SK-N-SH (cell line): ENCODE measurements around the gene PMP22. TPM values are rescaled to one million over a fixed set of nuclear protein-coding genes. Genes with fewer than 3 reads are reported as not detected.

ENCODE experiments used
- CTCF ChIA-PET: fragments of 300-600, 350-600 bp; formaldehyde crosslinking; extraction: SDS; loops from one replicate; lab custom pipeline; 2021; lab: Yijun Ruan, JAX
- POLR2A ChIA-PET: fragments of 350-600 bp; sonication (Branson Sonifier 250); formaldehyde crosslinking; extraction: SDS; loops from one replicate; lab custom pipeline; 2020; ENCODE audit warnings: antibody characterized with exemption, inconsistent platforms; lab: Yijun Ruan, JAX
- DNase-seq: peaks from one replicate; pipeline ENCODE4 v3.0.0; 2012
- H2AFZ ChIP-seq: fragments of 200-600 bp; sonication (generic); 2 replicates; pipeline ENCODE4 v1.8.1; 2016; ENCODE audit warnings: antibody characterized with exemption, mild to moderate bottlenecking, low read depth
- H3F3A ChIP-seq: fragments of 200-600 bp; sonication (generic); replicated peaks from 2 replicates; pipeline ENCODE3; 2016; ENCODE audit warnings: antibody characterized with exemption, mild to moderate bottlenecking; ENCODE audit not compliant: insufficient read depth
- H3K27ac ChIP-seq, 2 experiments: fragments of 200-500 bp in 1 of 2; fragments of 200-600 bp in 1 of 2; sonication (Bioruptor generic) in 1 of 2; sonication (generic), shearing (Covaris generic) in 1 of 2; 2 replicates each; pipeline versions ENCODE4 v1.5.1 to v1.6.1; 2014 to 2016; ENCODE audit warnings: low read depth in 2 of 2, inconsistent platforms in 1 of 2, low read length in 1 of 2, mild to moderate bottlenecking in 1 of 2, mixed read lengths in 1 of 2
- H3K27me3 ChIP-seq: fragments of 200-600 bp; sonication (generic), shearing (Covaris generic); 2 replicates; pipeline ENCODE4 v1.6.1; 2016; ENCODE audit warnings: mixed run types; ENCODE audit not compliant: insufficient read depth
- H3K36me3 ChIP-seq, 2 experiments: fragments of 200-500 bp in 1 of 2; fragments of 200-600 bp in 1 of 2; sonication (Bioruptor generic) in 1 of 2; sonication (generic) in 1 of 2; replicated peaks in 1 of 2; 2 replicates each; pipeline versions ENCODE3 to v1.5.1; 2014 to 2016; ENCODE audit warnings: low read length in 1 of 2, mild to moderate bottlenecking in 1 of 2; ENCODE audit not compliant: insufficient read depth in 2 of 2, control insufficient read depth in 1 of 2
- H3K4me1 ChIP-seq, 2 experiments: fragments of 200-500 bp in 1 of 2; fragments of 200-600 bp in 1 of 2; sonication (Bioruptor generic) in 1 of 2; sonication (generic), shearing (Covaris generic) in 1 of 2; 2 replicates each; pipeline versions ENCODE4 v1.5.1 to v1.6.1; 2014 to 2016; ENCODE audit warnings: low read depth in 1 of 2, low read length in 1 of 2, mixed run types in 1 of 2; ENCODE audit not compliant: insufficient read depth in 2 of 2, control insufficient read depth in 1 of 2
- H3K4me2 ChIP-seq: fragments of 200-600 bp; sonication (generic), shearing (Covaris generic); 2 replicates; pipeline ENCODE4 v1.6.1; 2017; ENCODE audit warnings: mixed run types
- H3K4me3 ChIP-seq, 2 experiments: fragments of 200-500 bp in 1 of 2; fragments of 200-600 bp in 1 of 2; sonication (Bioruptor generic) in 1 of 2; sonication (generic), shearing (Covaris generic) in 1 of 2; 2 replicates each; pipeline versions ENCODE4 v1.5.1 to v1.8.1; 2014 to 2016; ENCODE audit warnings: low read depth in 2 of 2, inconsistent platforms in 1 of 2, low read length in 1 of 2, mild to moderate bottlenecking in 1 of 2, mixed read lengths in 1 of 2, moderate library complexity in 1 of 2
- H3K79me2 ChIP-seq: fragments of 200-600 bp; sonication (generic); 2 replicates; pipeline ENCODE4 v1.8.1; 2017; ENCODE audit warnings: mild to moderate bottlenecking; ENCODE audit not compliant: insufficient read depth
- H3K9ac ChIP-seq: fragments of 200-600 bp; sonication (generic); 2 replicates; pipeline ENCODE4 v1.6.1; 2017; ENCODE audit warnings: mixed run types
- H3K9me2 ChIP-seq: fragments of 200-600 bp; sonication (generic); 2 replicates; pipeline ENCODE4 v1.6.1; 2017; ENCODE audit warnings: mixed run types
- H3K9me3 ChIP-seq: fragments of 200-600 bp; sonication (generic); 2 replicates; pipeline ENCODE4 v1.6.1; 2017; ENCODE audit warnings: mixed run types, mild to moderate bottlenecking, moderate library complexity
- H4K20me1 ChIP-seq: fragments of 200-600 bp; sonication (generic); 2 replicates; pipeline ENCODE4 v1.6.1; 2017; ENCODE audit warnings: mild to moderate bottlenecking, mixed run types; ENCODE audit not compliant: insufficient read depth
- CHD2 ChIP-seq: fragments of 150-350 bp; IDR thresholded peaks from 2 replicates; pipeline ENCODE4 v1.6.1; 2018; ENCODE audit warnings: low read length; ENCODE audit not compliant: partially characterized antibody
- ELF1 ChIP-seq: IDR thresholded peaks from 2 replicates; pipeline ENCODE4 v1.4.0; 2012
- EZH2phosphoT487 ChIP-seq: fragments of 200-600 bp; sonication (generic); IDR thresholded peaks from 2 replicates; pipeline ENCODE4 v1.6.1; 2017; ENCODE audit warnings: low read depth, mixed run types, mild to moderate bottlenecking, antibody characterized with exemption, moderate library complexity, borderline replicate concordance
- FOXJ3 ChIP-seq: sonication (generic); formaldehyde crosslinking; IDR thresholded peaks from 2 replicates; pipeline ENCODE4 v1.5.1; 2020; ENCODE audit warnings: mild to moderate bottlenecking, missing genetic modification reagents
- FOXM1 ChIP-seq: IDR thresholded peaks from 2 replicates; pipeline ENCODE4 v1.4.0; 2012; ENCODE audit warnings: low read depth, mild to moderate bottlenecking
- MAX ChIP-seq: IDR thresholded peaks from 2 replicates; pipeline ENCODE4 v1.4.0; 2012; ENCODE audit warnings: low read depth
- MEF2A ChIP-seq: IDR thresholded peaks from 2 replicates; pipeline ENCODE4 v1.4.0; 2012; ENCODE audit warnings: low read depth, borderline replicate concordance
- MXI1 ChIP-seq: IDR thresholded peaks from 2 replicates; pipeline ENCODE4 v1.6.1; 2012; ENCODE audit warnings: mild to moderate bottlenecking, low read depth, low read length, improper control_type of control experiment
- NFIC ChIP-seq: IDR thresholded peaks from 2 replicates; pipeline ENCODE4 v1.4.0; 2012; ENCODE audit warnings: borderline replicate concordance
- PBX3 ChIP-seq: IDR thresholded peaks from 2 replicates; pipeline ENCODE4; 2012
- RCOR1 ChIP-seq: fragments of 150-350 bp; IDR thresholded peaks from 2 replicates; pipeline ENCODE4 v1.6.1; 2017; ENCODE audit warnings: antibody characterized with exemption, low read length
- REST ChIP-seq: IDR thresholded peaks from 2 replicates; pipeline ENCODE4 v1.6.1; 2012; ENCODE audit warnings: mild to moderate bottlenecking, low read depth, low read length, moderate library complexity
- RFX5 ChIP-seq: IDR thresholded peaks from 2 replicates; pipeline ENCODE4 v1.6.1; 2012; ENCODE audit warnings: mild to moderate bottlenecking, improper control_type of control experiment, low read length
- RXRA ChIP-seq: IDR thresholded peaks from 2 replicates; pipeline ENCODE4 v1.4.0; 2012; ENCODE audit warnings: low read depth, mild to moderate bottlenecking, borderline replicate concordance
- SIN3A ChIP-seq: IDR thresholded peaks from 2 replicates; pipeline ENCODE4 v1.6.1; 2012; ENCODE audit warnings: low read depth, mild to moderate bottlenecking, low read length, moderate library complexity, borderline replicate concordance
- SMC3 ChIP-seq: IDR thresholded peaks from 2 replicates; pipeline ENCODE4 v1.6.1; 2012; ENCODE audit warnings: low read depth, low read length, improper control_type of control experiment
- TAF1 ChIP-seq: IDR thresholded peaks from 2 replicates; pipeline ENCODE4 v1.6.1; 2012; ENCODE audit warnings: low read depth, mild to moderate bottlenecking, low read length, moderate library complexity, borderline replicate concordance
- TEAD4 ChIP-seq: IDR thresholded peaks from 2 replicates; pipeline ENCODE4 v1.4.0; 2012; ENCODE audit warnings: mild to moderate bottlenecking, borderline replicate concordance; ENCODE audit not compliant: insufficient read depth
- USF1 ChIP-seq: IDR thresholded peaks from 2 replicates; pipeline ENCODE4 v1.4.0; 2012; ENCODE audit warnings: low read depth, borderline replicate concordance
- WGBS: methylation state at CpG from one replicate; pipeline ENCODE4 v1.1.6; 2017; ENCODE audit warnings: low lambda C conversion rate; 5-methylcytosine and 5-hydroxymethylcytosine counted together
- polyA plus RNA-seq, 3 experiments: library from polyadenylated mRNA; depleted of rRNA; stranded (reverse); fragments of >200 nt; gene quantifications; 2 replicates each; pipeline ENCODE4 v1.2.3, GENCODE V29; 2012

Gene PMP22
- polyA plus RNA-seq, 1 of the 3 experiments (the other 2 are of a cell fraction) = 82.5 TPM

DNA sequence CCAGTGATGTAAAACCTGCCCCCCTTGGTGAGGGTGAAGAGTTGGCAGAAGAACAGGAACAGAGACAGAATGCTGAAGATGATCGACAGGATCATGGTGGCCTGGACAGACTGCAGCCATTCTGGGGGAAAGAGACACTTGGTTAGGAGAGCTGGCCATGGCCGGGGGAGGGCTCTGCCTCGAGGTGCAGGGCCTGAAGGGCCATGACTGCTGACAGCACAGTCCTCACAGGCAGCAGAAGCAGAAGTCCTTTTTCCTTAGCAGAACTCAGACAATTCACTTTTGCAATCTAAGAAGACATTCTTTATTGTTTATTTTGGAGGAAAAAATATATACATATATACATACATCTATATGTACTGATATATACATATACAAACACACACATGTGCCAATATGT is 25.6 kb downstream of the PMP22 start:
- Histone ChIP-seq H3K4me2 (no peak overlapping the region), H3K27me3 (no peaks in the 10 kb centered on the region), H4K20me1 (no peaks in the 10 kb centered on the region), H3K4me1 (no peaks in the 10 kb centered on the region), H3K27ac (no peak overlapping the region), H3K9me2 (no peaks in the 10 kb centered on the region)
- CTCF ChIA-PET = interaction anchor here (1.8 kb wide), 1 partner anchor 17 kb away, joined by 6 read pairs; no protein-coding TSS in a partner anchor
- TF ChIP-seq PBX3 (no peak), MXI1 (no peak), FOXJ3 (CRISPR knock-in tag) (no peak), SMC3 (no peak), NFIC (no peak), RFX5 (no peak), TAF1 (no peak), FOXM1 (no peak), SIN3A (no peak), MEF2A (no peak), CHD2 (no peak), REST (no peak), RCOR1 (no peak), ELF1 (no peak), RXRA (no peak), MAX (no peak), USF1 (no peak), EZH2phosphoT487 (no peak), TEAD4 (no peak)
- TF ChIP-seq, all 33 proteins: peak for 0
- POLR2A ChIA-PET = no interaction called here
- Histone ChIP-seq H3K9me3 (no peaks in the 10 kb centered on the region; the same call in 1 of the 2 replicates), H3K36me3 (peaks cover 46 to 47% of the 10 kb centered on the region in 2 experiments), H3K4me3 (no peak overlapping the region), H3K9ac (no peak overlapping the region), H3K79me2 (peaks cover 17% of the 10 kb centered on the region; the same call in 1 of the 2 replicates), H3F3A (peaks cover 3% of the 10 kb centered on the region), H2AFZ (no peak overlapping the region)
- DNase-seq = no peak
- 91% methylated on average over 3 of the region's 3 CpGs for whole genome bisulfite sequencing
